Stromal cell of bone marrow (primary cell): ENCODE results near the gene TOX2.

ENCODE experiments used
- DNase-seq: peaks from one replicate; pipeline ENCODE4 v3.0.0-alpha.2; 2012; ENCODE audit warnings: low read depth

TOX2 gene

GRCh38 chr20:43959079-43959919, 44.6 kb downstream of the TOX2 start:
- no peak for DNase-seq

- DNase-seq = no peak
These were observed 45.2 kb downstream of the TOX2 start for GRCh38 chr20:43959920-43960227.

- no peak for DNase-seq
These were observed 45.6 kb downstream of the TOX2 start for GRCh38 chr20:43960231-43960630.

GRCh38 chr20:43961116-43961515, 46.5 kb downstream of the TOX2 start:
- DNase-seq = no peak

- DNase-seq = no peak
These were observed 47.2 kb downstream of the TOX2 start for GRCh38 chr20:43961541-43962471.

- no peak for DNase-seq
These were observed 47.9 kb downstream of the TOX2 start for GRCh38 chr20:43962530-43962929.

GRCh38 chr20:43963233-43963632, 48.6 kb downstream of the TOX2 start:
- DNase-seq = no peak

GRCh38 chr20:43963872-43964791, 49.5 kb downstream of the TOX2 start:
- no peak for DNase-seq

- DNase-seq = no peak
These were observed 53.8 kb downstream of the TOX2 start for GRCh38 chr20:43968341-43969000.

GRCh38 chr20:43969028-43969447, 54.4 kb downstream of the TOX2 start:
- DNase-seq = no peak

- DNase-seq = no peak
These were observed 55.0 kb downstream of the TOX2 start for GRCh38 chr20:43969501-43970182.

GRCh38 chr20:43971267-43971666, 56.6 kb downstream of the TOX2 start:
- DNase-seq = no peak

GRCh38 chr20:43972051-43972450, 57.4 kb downstream of the TOX2 start:
- no peak for DNase-seq

- DNase-seq = no peak
These were observed 58.0 kb downstream of the TOX2 start for GRCh38 chr20:43972692-43973091.

- no peak for DNase-seq
These were observed 58.6 kb downstream of the TOX2 start for GRCh38 chr20:43973231-43973630.

- DNase-seq = no peak
These were observed 59.2 kb downstream of the TOX2 start for GRCh38 chr20:43973671-43974450.

GRCh38 chr20:43974695-43975094, 60.0 kb downstream of the TOX2 start:
- DNase-seq = no peak

- peak; percentile 74 for DNase-seq
These were observed 60.6 kb downstream of the TOX2 start for GRCh38 chr20:43975096-43975768.

- DNase-seq = no peak
These were observed 61.9 kb downstream of the TOX2 start for GRCh38 chr20:43976547-43976946.

- DNase-seq = no peak
These were observed 62.6 kb downstream of the TOX2 start for GRCh38 chr20:43977252-43977651.
